ENCODE data around the gene TGFBR2.

DNA sequence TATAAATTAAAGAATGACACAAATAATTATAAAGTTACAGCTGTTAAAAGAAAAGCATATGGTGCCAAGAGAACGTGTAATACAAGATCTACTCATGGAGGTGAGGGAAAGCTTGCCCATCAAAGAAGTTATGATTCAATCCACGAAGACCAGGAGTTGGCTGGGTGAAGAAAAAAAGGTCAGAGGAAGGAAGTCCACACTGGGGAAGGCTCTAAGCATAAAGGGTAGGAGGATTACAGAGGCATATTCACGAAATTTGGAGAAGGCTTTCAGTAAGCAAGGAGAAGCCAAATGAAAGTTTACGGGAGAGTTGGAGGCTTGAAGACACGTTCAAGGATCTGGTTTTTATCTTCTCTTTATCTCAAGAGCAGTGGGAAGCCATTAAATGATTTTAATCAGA, 1.8 kb upstream of the TGFBR2 start:
- TF ChIP-seq, protein P1, sequence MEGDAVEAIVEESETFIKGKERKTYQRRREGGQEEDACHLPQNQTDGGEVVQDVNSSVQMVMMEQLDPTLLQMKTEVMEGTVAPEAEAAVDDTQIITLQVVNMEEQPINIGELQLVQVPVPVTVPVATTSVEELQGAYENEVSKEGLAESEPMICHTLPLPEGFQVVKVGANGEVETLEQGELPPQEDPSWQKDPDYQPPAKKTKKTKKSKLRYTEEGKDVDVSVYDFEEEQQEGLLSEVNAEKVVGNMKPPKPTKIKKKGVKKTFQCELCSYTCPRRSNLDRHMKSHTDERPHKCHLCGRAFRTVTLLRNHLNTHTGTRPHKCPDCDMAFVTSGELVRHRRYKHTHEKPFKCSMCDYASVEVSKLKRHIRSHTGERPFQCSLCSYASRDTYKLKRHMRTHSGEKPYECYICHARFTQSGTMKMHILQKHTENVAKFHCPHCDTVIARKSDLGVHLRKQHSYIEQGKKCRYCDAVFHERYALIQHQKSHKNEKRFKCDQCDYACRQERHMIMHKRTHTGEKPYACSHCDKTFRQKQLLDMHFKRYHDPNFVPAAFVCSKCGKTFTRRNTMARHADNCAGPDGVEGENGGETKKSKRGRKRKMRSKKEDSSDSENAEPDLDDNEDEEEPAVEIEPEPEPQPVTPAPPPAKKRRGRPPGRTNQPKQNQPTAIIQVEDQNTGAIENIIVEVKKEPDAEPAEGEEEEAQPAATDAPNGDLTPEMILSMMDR (IDR thresholded peaks at IDR 0.05), result no peak
- TF ChIP-seq POLR2A (IDR thresholded peaks at IDR 0.05), result no peak
